GM12864 (cell line): ENCODE data around the gene DIP2A.

Experiments
- DNase-seq: peaks from one replicate; pipeline ENCODE4 v3.0.0-alpha.2; 2011; ENCODE audit warnings: low read depth
- H3K4me3 ChIP-seq: 2 replicates; pipeline ENCODE4 v1.5.1; 2011; ENCODE audit warnings: mild to moderate bottlenecking, low read depth, low read length, control low read depth
- CTCF ChIP-seq: IDR thresholded peaks from 2 replicates; pipeline ENCODE4 v1.5.1; 2011; ENCODE audit warnings: low read depth, mild to moderate bottlenecking, moderate library complexity, low read length, control low read depth, inconsistent platforms; ENCODE audit errors: missing control alignments

The DIP2A gene

GRCh38 chr21:46468108-46468774, 9.6 kb downstream of the DIP2A start:
- H3K4me3 ChIP-seq: no peak overlapping the region
- no peak for TF ChIP-seq CTCF
- no peak for DNase-seq

- TF ChIP-seq CTCF: no peak
- no peak overlapping the region for H3K4me3 ChIP-seq
- no peak for DNase-seq
These were observed 10.6 kb downstream of the DIP2A start for GRCh38 chr21:46469275-46469674.

GRCh38 chr21:46471514-46471913, 12.8 kb downstream of the DIP2A start:
- no peak for DNase-seq
- H3K4me3 ChIP-seq: no peak overlapping the region
- TF ChIP-seq CTCF: no peak

GRCh38 chr21:46472246-46472645, 13.6 kb downstream of the DIP2A start:
- TF ChIP-seq CTCF: no peak
- DNase-seq: no peak
- no peak overlapping the region for H3K4me3 ChIP-seq

- no peak for DNase-seq
- TF ChIP-seq CTCF: no peak
- H3K4me3 ChIP-seq: no peak overlapping the region
These were observed 15.7 kb downstream of the DIP2A start for GRCh38 chr21:46474382-46474781.

GRCh38 chr21:46475296-46475695, 16.6 kb downstream of the DIP2A start:
- TF ChIP-seq CTCF: no peak
- no peak overlapping the region for H3K4me3 ChIP-seq
- DNase-seq: no peak

GRCh38 chr21:46477765-46478164, 19.1 kb downstream of the DIP2A start:
- TF ChIP-seq CTCF: no peak
- no peak overlapping the region for H3K4me3 ChIP-seq
- no peak for DNase-seq
